HG03460 (cell line): Measurements from ENCODE around the gene TMEM126A.
"Not testable (repeated sequence)": the region's sequence is repeated elsewhere in the genome, so short reads cannot be mapped to it uniquely, and the experiment has no call there.

Source experiments
- ATAC-seq: cut with Tn5 transposase; IDR thresholded peaks from one replicate; pipeline ENCODE4 v1.9.1; 2021; ENCODE audit not compliant: unreplicated experiment

Gene TMEM126A

GRCh38 chr11:85647604-85648299 is at the start of gene TMEM126A:
TSS of gene TMEM126A (plus strand) at chr11:85647967. CDS start at chr11:85650256, 2,289 bp downstream.
- peak; percentile 100 for ATAC-seq

- no peak for ATAC-seq
These were observed 48.7 kb upstream of the TMEM126A start for GRCh38 chr11:85599083-85599482.

GRCh38 chr11:85602526-85603213 is 45.1 kb upstream of the TMEM126A start:
- ATAC-seq = no peak

GRCh38 chr11:85603220-85603619 is 44.5 kb upstream of the TMEM126A start:
- no peak for ATAC-seq

- ATAC-seq = not testable (repeated sequence)
These were observed 41.5 kb upstream of the TMEM126A start for GRCh38 chr11:85606237-85606636.

GRCh38 chr11:85608621-85609020 is 39.1 kb upstream of the TMEM126A start:
- not testable (repeated sequence) for ATAC-seq

GRCh38 chr11:85609286-85609685 is 38.5 kb upstream of the TMEM126A start:
- ATAC-seq = not testable (repeated sequence)

- not testable (repeated sequence) for ATAC-seq
These were observed 36.1 kb upstream of the TMEM126A start for GRCh38 chr11:85611643-85612042.

- ATAC-seq = no peak
These were observed 28.3 kb upstream of the TMEM126A start for GRCh38 chr11:85619499-85619898.

- ATAC-seq = no peak
These were observed 27.5 kb upstream of the TMEM126A start for GRCh38 chr11:85620256-85620655.

GRCh38 chr11:85626496-85626895 is 21.3 kb upstream of the TMEM126A start:
- no peak for ATAC-seq

- peak; percentile 2 for ATAC-seq
These were observed 20.3 kb upstream of the TMEM126A start, which contains the start of gene DLG2 for GRCh38 chr11:85627332-85627997. TSS of gene DLG2 (minus strand) at chr11:85627344.

GRCh38 chr11:85627998-85628770 is 19.6 kb upstream of the TMEM126A start, which contains the start of gene TMEM126B:
TSS of gene TMEM126B (plus strand) at chr11:85628593. CDS start at chr11:85628608, 15 bp downstream.
- peak; percentile 99 for ATAC-seq

GRCh38 chr11:85628771-85629341 is 18.9 kb upstream of the TMEM126A start:
- ATAC-seq = peak; percentile 8

GRCh38 chr11:85634747-85635146 is 13.0 kb upstream of the TMEM126A start:
- ATAC-seq = no peak

GRCh38 chr11:85643191-85643614 is 4.6 kb upstream of the TMEM126A start:
- ATAC-seq = no peak

GRCh38 chr11:85647078-85647477 is 689 bp upstream of the TMEM126A start:
- ATAC-seq = no peak

- ATAC-seq = no peak
These were observed 3.4 kb downstream of the TMEM126A start for GRCh38 chr11:85651118-85651517.

GRCh38 chr11:85652786-85653447 is 5.2 kb downstream of the TMEM126A start:
- ATAC-seq = no peak

- ATAC-seq = not testable (repeated sequence)
These were observed 6.6 kb downstream of the TMEM126A start for GRCh38 chr11:85654343-85654742.
